Hematopoietic multipotent progenitor cell treated with erythropoietin and hydrocortisone succinate and interleukin-3 and kit ligand, for 17 days (in vitro differentiated cells): ENCODE data around the gene CLCF1.
A peak's percentile ranks its signal among the peaks of the same experiment; 100 is the strongest.

ENCODE experiments used
- DNase-seq: peaks from one replicate; pipeline ENCODE4 v3.0.0-alpha.2; 2015; ENCODE audit warnings: low spot score

CLCF1 gene

GRCh38 chr11:67372993-67373647 lies at the start of gene CLCF1:
Gene CLCF1 (minus strand): TSS chr11:67373598. CDS start chr11:67373539, 59 bp downstream.
- DNase-seq: no peak

- DNase-seq: no peak
Observed at GRCh38 chr11:67422891-67423290, 49.5 kb upstream of the CLCF1 start.

GRCh38 chr11:67421430-67422031 lies 48.1 kb upstream of the CLCF1 start:
- DNase-seq: no peak

- DNase-seq: peak; percentile 96
Observed at GRCh38 chr11:67420646-67421429, 47.4 kb upstream of the CLCF1 start.

- DNase-seq: no peak
Observed at GRCh38 chr11:67420147-67420645, 46.8 kb upstream of the CLCF1 start.

- no peak for DNase-seq
Observed at GRCh38 chr11:67419325-67420049, 46.1 kb upstream of the CLCF1 start.

- no peak for DNase-seq
Observed at GRCh38 chr11:67418476-67419281, 45.3 kb upstream of the CLCF1 start.

- no peak for DNase-seq
Observed at GRCh38 chr11:67417425-67417824, 44.0 kb upstream of the CLCF1 start.

- peak; percentile 67 for DNase-seq
Observed at GRCh38 chr11:67416416-67417335, 43.3 kb upstream of the CLCF1 start.

- peak; percentile 52 for DNase-seq
Observed at GRCh38 chr11:67415501-67416304, 42.3 kb upstream of the CLCF1 start, which contains the start of gene CARNS1. Gene CARNS1 (plus strand): TSS chr11:67415678. CDS start chr11:67416200, 522 bp downstream.

GRCh38 chr11:67413266-67413849 lies 40.0 kb upstream of the CLCF1 start:
- peak; percentile 65 for DNase-seq

- DNase-seq: no peak
Observed at GRCh38 chr11:67412495-67413179, 39.2 kb upstream of the CLCF1 start.

GRCh38 chr11:67411785-67412152 lies 38.4 kb upstream of the CLCF1 start:
- no peak for DNase-seq

GRCh38 chr11:67410984-67411784 lies 37.8 kb upstream of the CLCF1 start:
- DNase-seq: no peak

GRCh38 chr11:67410369-67410831 lies 37.0 kb upstream of the CLCF1 start:
- no peak for DNase-seq

- DNase-seq: peak; percentile 52
Observed at GRCh38 chr11:67409781-67410368, 36.5 kb upstream of the CLCF1 start.

- no peak for DNase-seq
Observed at GRCh38 chr11:67409261-67409666, 35.9 kb upstream of the CLCF1 start.
